GM19193 (cell line): ENCODE results near the gene MRPL57.

Experiments used
- POLR2A ChIP-seq: IDR thresholded peaks from 4 replicates; pipeline ENCODE4 v1.6.1; 2011; ENCODE audit not compliant: insufficient read depth, insufficient read length; ENCODE audit errors: extremely low read depth

Gene MRPL57

DNA sequence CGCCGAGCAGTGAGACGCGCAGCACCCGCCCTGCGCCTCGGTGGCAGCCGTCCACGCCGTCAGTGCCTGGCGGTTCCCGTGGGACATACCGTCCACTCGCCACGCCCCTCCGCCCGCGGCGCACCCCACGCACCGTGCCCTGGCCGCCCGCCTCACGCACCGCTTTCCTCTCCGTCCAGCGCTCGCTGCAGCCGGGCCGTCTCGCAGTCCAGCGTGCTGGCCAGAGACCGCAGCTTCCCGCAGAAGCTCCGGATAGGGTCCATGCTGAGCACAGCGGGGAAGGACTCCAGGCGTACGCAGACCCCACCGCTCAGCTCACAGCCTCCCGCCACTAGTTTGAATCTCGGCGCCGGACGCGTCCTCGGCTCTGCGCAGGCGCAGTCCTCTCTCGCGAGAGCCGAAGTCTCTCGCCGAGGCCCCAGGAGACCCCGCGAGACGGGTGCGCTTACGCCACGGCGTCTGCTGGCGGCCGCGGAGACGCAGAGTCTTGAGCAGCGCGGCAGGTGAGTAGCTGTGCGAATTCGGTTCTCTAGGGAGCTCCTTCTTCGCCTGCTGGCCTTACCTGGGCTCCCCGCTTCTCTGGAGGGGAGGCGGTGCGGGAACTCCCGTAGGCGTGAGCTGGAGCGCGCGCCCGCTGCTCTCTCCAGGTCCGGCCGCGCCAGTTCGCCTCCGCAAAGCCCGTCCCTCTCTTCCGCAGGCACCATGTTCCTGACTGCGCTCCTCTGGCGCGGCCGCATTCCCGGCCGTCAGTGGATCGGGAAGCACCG lies at the start of gene MRPL57, which contains the start of gene SKA3:
MRPL57 (plus strand) TSS at position 444 of the 767 bp plus-strand sequence; CDS start at position 703, 259 bp downstream.
SKA3 (minus strand) TSS at position 338 of the 767 bp plus-strand sequence; CDS start at position 263, 75 bp downstream.
- peak; percentile 98 for TF ChIP-seq POLR2A

DNA sequence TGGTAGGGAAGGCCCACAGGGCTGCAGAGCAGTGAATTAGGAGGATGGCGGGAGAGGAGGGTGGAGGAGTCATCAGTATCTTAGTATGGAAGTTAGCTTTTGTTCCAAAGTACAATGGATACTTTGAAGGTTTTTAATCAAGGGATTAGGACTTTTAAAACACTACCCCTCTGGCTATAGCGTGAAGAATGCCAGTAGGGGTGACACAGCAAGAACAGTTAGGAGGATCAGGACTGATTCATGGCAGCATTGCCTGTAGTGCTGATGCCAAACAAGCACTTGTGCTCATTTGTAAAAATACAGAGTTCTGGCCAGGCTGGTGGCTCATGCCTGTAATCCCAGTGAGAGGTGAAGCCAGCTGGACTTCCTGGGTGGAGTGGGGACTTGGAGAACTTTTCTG lies 46.3 kb upstream of the MRPL57 start:
- TF ChIP-seq POLR2A, result no peak

DNA sequence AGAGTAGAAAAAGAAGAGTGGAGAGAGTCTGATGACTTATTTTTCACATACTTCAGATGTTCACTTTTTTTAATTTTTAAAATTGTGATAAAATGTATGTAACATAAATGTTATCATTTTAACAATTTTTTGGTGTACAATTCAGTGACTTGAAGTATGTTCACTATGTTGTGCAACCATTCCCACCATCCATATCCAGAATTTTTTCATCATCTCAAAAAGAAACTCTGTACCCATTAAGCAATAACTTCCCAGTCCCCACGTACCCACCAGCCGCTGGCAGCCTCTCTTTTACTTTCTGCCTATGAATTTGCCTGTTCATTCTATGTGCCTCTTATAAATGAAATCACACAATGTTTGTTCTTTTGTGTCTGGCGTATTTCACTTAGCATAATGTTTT lies 43.4 kb upstream of the MRPL57 start:
- no peak for TF ChIP-seq POLR2A

DNA sequence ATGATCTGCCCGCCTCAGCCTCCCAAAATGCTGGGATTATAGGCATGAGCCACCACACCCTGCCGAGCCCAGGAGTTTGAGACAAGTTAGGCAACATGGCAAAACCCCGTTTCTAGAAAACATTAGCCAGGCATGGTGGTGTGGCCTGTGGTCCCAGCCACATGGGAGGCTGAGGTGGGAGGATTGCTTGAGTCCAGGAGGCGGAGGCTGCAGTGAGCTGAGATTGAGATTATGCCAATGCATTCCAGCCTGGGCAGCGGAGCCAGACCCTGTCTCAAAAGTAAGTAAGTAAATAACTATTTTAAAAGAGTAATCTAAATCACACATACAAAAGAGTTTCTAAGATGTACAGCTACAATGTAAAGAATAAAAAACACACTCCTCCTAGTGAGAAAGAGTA lies 42.0 kb upstream of the MRPL57 start:
- TF ChIP-seq POLR2A, result no peak

DNA sequence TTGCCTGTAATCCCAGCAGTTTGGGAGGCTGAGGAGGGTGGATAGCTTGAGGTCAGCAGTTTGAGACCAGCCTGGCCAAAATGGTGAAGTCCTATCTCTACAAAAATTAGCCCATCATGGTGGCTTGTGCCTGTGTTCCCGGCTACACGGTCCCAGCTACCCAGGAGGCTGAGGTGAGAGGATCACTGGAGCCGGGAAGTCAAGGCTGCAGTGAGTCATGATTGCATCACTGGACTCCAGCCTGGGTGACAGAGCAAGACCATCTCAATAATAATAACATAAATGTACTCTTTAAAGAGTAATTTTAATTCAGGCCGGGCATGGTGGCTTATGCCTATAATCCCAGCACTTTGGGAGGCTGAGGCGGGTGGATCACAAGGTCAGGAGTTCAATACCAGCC lies 38.8 kb upstream of the MRPL57 start:
- no peak for TF ChIP-seq POLR2A

DNA sequence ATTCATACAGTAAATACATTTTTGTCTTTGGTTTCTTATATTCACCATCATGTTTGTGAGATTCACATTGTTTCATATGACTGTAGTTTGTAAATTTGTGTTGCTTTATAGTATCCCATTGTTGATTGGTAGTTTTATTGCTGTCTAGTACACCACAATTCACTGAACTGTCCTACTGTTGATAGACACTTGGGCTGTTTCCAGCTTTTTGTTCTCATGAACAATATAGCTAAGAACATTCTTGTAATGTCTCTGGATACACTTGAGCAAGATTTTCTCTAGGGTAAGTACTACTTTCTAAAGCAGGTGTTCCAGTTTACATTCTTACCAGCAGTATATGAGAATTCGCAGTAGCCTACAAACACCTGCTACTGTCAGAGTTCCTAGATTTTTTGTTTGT lies 37.9 kb upstream of the MRPL57 start:
- no peak for TF ChIP-seq POLR2A

DNA sequence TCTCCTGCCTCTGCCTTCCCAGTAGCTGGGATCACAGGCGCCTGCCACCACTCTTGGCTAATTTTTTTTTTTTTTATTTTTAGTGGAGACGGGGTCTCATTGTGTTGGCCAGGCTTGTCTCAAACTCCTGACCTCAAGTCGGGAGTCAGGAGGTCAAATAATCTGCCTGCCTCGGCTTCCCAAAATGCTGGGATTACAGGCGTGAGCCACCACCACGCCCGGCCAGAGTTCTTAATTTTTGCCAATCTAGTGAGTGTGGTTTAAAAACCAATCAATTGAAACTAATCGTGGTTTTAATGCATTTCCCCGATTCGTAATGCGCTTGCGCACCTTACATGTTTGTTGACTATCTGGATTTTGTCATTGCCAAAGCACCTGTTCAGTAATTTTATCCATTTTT lies 37.1 kb upstream of the MRPL57 start:
- no peak for TF ChIP-seq POLR2A

DNA sequence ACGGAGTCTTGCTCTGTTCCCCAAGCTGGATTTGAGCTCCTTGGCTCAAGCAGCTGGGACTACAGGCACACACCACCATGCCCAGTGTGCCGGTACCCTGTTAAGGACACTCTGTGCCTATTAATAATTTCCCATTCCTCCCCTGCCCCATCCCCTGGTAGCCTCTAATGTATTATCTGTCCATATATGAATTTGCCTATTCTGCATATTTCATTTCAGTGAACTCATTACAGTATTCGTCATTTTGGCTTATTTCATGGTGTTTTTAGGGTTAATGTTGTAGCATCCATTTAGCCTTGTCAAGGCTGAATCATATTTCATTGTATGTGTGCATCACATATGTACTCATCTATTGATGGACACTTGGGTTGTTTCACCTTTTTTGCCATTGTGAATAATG lies 33.7 kb upstream of the MRPL57 start:
- TF ChIP-seq POLR2A, result no peak

DNA sequence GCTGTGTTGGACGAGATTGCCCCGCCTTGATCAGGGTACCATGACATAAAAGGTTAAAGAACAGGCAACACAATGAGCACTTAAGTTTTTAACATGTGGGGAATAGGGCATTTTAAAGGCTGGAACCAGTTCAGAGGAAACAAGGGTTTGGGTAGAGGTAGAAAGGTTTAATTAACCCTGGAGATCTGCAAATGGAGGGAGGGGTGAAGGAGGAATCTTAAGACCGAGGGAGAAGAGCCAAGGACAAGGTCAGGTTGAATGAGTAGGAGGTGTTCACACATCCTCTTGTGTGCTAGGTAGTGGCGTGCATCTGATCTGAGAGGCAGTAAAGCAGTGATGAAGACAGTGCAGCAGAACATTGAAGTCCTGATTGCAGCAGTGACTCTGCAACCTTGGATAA lies 28.6 kb upstream of the MRPL57 start:
- no peak for TF ChIP-seq POLR2A

DNA sequence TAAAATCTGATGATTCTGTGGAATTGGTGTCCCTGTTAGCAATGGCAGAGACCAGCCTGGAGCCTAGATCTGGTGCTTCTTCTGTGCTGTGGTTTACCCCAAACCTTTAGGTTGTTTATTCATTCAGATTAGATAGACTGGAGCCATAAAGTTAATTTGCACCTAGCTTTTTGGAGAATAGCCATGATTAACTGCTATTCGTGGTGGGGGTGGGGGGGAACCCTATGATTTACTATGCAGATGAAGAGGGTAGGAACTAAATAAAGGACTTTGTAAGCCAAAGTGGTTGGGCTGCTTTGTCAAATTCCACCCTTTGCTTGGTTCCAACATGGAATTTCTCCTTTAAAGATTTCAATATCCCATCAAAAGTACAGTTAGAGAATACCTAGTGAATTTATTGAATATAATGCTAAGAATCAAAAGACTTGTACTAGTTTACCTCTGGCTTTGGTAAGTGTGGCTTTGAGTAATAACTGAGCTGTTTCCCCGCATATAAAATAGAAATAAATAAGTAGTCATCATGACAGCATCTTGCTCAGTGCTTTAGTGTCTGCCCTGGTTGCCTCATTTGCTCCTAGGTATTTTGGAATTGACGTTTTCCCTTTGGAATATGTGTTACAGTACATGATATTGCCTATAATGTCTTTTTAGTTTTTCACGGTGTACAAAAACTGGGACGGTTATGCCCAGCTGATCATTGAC lies 27.8 kb upstream of the MRPL57 start:
- no peak for TF ChIP-seq POLR2A

DNA sequence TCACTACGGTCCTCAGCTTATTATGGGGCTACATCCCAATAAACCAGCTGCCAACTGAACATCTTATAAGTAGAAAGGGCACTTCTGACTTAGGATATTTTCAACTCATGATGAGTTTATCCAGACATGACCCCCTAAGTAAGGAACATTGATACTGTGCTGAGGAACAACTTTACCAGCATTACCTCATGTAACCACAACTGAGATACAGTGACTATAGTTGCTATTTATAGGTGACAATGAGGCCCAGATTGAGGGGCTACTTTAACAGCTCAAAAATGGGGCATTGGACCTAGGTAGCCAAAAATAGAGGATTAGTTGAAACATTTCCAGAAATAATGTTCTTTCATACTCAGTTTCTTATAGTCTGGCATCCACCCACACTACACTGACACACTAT lies 26.9 kb upstream of the MRPL57 start:
- TF ChIP-seq POLR2A, result no peak

DNA sequence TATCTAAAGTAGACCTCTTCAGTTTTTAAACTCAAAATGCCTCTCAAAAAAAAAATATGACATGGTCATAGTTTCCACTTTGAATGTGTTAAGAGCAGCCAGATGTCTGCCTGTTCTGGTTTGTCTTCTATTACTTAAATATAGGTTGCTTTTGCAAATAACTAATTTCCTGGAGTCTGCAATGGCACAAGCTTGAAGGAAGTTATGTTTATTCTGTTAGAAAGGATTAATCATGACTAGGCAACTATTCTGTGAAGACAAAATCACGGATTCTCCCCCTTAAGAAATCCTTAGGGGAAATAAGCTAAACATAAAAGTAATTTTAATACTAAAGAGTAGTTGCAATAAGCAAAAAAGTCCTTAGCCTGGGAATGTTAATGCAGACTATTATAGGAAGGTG lies 26.4 kb upstream of the MRPL57 start:
- TF ChIP-seq POLR2A, result no peak

DNA sequence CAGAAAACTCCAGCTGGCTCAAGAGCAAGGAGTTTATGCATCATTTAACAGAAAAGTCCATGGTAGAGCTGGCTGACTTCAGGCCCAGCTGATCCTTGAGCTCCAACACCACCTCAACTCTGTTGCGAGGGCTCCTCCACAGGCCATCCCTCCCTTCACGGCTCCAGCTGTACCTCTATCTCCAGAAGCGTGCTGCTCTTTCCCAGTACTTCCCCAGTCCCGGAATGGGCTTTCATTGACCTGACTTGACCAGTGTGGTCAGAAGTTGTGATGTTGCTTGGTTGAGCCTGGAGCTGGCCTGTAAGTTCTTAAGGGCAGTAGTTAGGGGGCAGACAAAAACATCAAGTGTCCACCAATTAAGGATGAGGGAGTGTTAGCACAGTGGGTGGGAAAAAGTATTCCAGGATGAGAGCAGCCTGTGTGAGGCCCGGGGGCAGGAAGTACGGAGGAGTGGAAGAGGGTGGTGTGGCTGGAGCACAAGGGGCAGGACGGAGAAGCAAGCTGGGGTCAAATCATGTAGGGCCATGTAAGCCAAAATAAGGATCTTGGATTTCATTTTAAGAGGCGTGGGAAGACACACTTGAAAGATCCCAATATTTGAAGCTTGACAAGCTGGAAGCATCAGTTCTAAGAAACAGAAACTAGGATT lies 24.1 kb upstream of the MRPL57 start:
- TF ChIP-seq POLR2A, result no peak

DNA sequence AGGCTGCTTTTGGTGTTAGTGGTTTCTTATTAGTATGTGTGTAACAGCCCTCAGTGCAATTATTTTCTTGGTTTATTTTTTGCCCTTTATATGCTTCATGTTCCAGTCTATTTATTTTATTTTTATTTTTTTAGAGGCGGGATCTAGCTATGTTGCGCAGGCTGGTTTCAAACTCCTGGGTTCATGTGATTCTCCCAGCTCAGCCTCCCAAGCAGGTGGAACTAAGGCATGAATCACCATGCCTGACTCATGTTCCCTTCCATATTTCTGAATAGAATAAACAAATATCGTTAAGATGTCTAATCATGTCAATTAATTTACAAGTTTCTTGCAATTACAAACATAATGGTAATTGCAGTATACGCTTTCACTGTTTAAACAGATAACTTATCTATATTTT lies 11.8 kb upstream of the MRPL57 start:
- no peak for TF ChIP-seq POLR2A

DNA sequence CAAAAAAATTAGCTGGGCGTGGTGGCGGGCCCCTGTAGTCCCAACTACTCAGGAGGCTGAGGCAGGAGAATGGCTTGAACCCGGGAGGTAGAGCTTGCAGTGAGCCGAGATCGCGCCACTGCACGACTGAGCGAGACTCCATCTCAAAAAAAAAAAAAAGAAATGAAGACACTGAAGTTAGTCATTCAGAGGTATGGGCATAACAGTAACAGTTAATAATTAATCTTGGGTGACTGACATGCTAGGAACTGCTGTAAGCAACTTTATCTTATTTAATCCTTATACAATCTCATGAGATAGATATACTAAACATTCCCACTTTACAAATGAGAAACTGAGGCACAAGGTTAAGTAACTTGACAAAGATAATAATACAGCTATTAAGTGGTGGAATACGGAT lies 5.0 kb upstream of the MRPL57 start:
- TF ChIP-seq POLR2A, result no peak
